Muscle of leg (tissue), 11 donors: Measurements from ENCODE around the gene CTRB2. TPM values are rescaled to one million over a fixed set of nuclear protein-coding genes. Genes with fewer than 3 reads are reported as not detected.
"Not testable (repeated sequence)": the region's sequence is repeated elsewhere in the genome, so short reads cannot be mapped to it uniquely, and the experiment has no call there.

Experiments used
- DNase-seq: peaks from one replicate; pipeline ENCODE4 v3.0.0; 2013
- H3K27ac ChIP-seq: one replicate; pipeline ENCODE4 v1.5.1; 2013; ENCODE audit warnings: mild to moderate bottlenecking, low read length, control low read depth
- H3K27me3 ChIP-seq: one replicate; pipeline ENCODE4 v1.6.1; 2013; ENCODE audit warnings: low read length; ENCODE audit not compliant: control insufficient read depth, insufficient read depth
- H3K36me3 ChIP-seq: one replicate; pipeline ENCODE4 v1.6.1; 2013; ENCODE audit warnings: low read length; ENCODE audit not compliant: control insufficient read depth, insufficient read depth
- H3K4me1 ChIP-seq: one replicate; pipeline ENCODE4 v1.6.1; 2013; ENCODE audit warnings: low read length; ENCODE audit not compliant: control insufficient read depth, insufficient read depth
- H3K4me3 ChIP-seq: one replicate; pipeline ENCODE4 v1.5.1; 2013; ENCODE audit warnings: low read length, control low read depth
- H3K9me3 ChIP-seq: replicated peaks from 2 replicates; pipeline ENCODE4 v1.6.1; 2013; ENCODE audit warnings: low read depth, low read length; ENCODE audit not compliant: control insufficient read depth
- whole genome bisulfite sequencing: methylation state at CpG from one replicate; pipeline ENCODE4 v1.1.5; 2013; ENCODE audit warnings: missing lambda C conversion rate; ENCODE audit not compliant: insufficient coverage; 5-methylcytosine and 5-hydroxymethylcytosine counted together
- polyA plus RNA-seq, 8 donors: library from polyadenylated mRNA; unstranded; fragments of 120-200 nt; gene quantifications; one replicate each; pipeline versions ENCODE4 v1.2.1 to v1.2.3, GENCODE V29; 2013; ENCODE audit warnings: inconsistent platforms in 1 of 8, low replicate concordance in 1 of 8; ENCODE audit not compliant: insufficient read length in 8 of 8, insufficient read depth in 1 of 8
- total RNA-seq: library from RNA; stranded (reverse); fragments of 120-200 nt; gene quantifications from one replicate; pipeline ENCODE4 v1.2.4, GENCODE V29; 2013

Gene CTRB2
- total and polyA plus RNA-seq, 9 donors: 0.17 to 0.52 (median 0.28) TPM; not detected in 3

GRCh38 chr16:75226550-75227360 is 19.8 kb upstream of the CTRB2 start:
- H3K27ac ChIP-seq: no peak overlapping the region
- DNase-seq: no peak
- no peaks in the 10 kb centered on the region for H3K9me3 ChIP-seq
- H3K27me3 ChIP-seq: peaks cover 6% of the 10 kb centered on the region
- WGBS: 49% methylated on average over 13 of the region's 22 CpGs
- H3K36me3 ChIP-seq: peaks cover 38% of the 10 kb centered on the region
- no peak overlapping the region for H3K4me3 ChIP-seq
- H3K4me1 ChIP-seq: peaks cover 10% of the 10 kb centered on the region

- WGBS: 70% methylated on average over 21 of the region's 26 CpGs
- DNase-seq: peak; percentile 35
These were observed 18.9 kb upstream of the CTRB2 start for GRCh38 chr16:75225678-75226515.

GRCh38 chr16:75225092-75225491 is 18.1 kb upstream of the CTRB2 start:
- 52% methylated on average over 3 of the region's 12 CpGs for WGBS
- H3K27me3 ChIP-seq: peaks cover 4% of the 10 kb centered on the region
- DNase-seq: peak; percentile 28

More at GRCh38 chr16:75225678-75226515, 18.9 kb upstream of the CTRB2 start:
- Histone ChIP-seq H3K27me3 (peaks cover 6% of the 10 kb centered on the region), H3K4me3 (no peak overlapping the region), H3K4me1 (peaks cover 10% of the 10 kb centered on the region), H3K27ac (no peak overlapping the region), H3K9me3 (no peaks in the 10 kb centered on the region), H3K36me3 (peaks cover 32% of the 10 kb centered on the region)

DNA sequence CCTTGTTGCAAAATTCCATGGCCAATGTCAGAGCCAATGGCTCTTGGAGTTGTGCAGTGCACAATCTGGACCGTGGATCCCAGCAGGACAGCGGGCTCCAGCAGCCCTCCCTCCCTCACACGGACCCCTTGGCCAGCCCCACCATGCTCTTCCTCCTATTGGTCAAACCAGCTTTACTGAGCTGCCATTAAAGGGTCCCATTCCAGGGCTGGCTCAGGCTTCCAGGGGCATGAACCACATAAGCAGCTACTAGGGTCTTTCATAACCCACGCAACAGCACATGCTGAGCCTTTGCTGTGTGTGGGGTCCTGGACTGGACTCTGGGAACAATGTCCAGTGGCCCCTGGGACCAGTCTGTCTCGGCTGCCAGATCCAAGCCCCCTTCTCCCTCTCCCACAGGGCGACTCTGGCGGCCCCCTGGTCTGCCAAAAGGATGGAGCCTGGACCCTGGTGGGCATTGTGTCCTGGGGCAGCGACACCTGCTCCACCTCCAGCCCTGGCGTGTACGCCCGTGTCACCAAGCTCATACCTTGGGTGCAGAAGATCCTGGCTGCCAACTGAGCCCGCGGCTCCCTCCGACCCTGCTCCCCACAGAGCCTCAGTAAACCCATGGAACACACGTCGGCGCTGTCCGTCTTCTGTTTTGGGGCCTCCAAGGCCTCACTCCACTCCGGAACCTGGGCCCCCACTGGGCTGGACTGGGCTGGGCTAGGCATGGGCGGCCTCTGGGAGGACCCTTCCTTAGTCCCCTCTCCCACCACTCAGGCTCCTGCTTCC is 17.5 kb upstream of the CTRB2 start:
- H3K36me3 ChIP-seq: peaks cover 20% of the 10 kb centered on the region
- H3K4me1 ChIP-seq: peaks cover 10% of the 10 kb centered on the region
- H3K4me3 ChIP-seq: no peak overlapping the region
- no peaks in the 10 kb centered on the region for H3K9me3 ChIP-seq
- peaks cover 4% of the 10 kb centered on the region for H3K27me3 ChIP-seq
- no peak overlapping the region for H3K27ac ChIP-seq
- WGBS: 65% methylated on average over 20 of the region's 20 CpGs
- no peak for DNase-seq

More at GRCh38 chr16:75225092-75225491, 18.1 kb upstream of the CTRB2 start:
- no peak overlapping the region for H3K27ac ChIP-seq
- H3K4me3 ChIP-seq: no peak overlapping the region
- peaks cover 26% of the 10 kb centered on the region for H3K36me3 ChIP-seq
- peaks cover 10% of the 10 kb centered on the region for H3K4me1 ChIP-seq
- H3K9me3 ChIP-seq: no peaks in the 10 kb centered on the region

- not testable (repeated sequence) for H3K27me3 ChIP-seq, H3K36me3 ChIP-seq, H3K9me3 ChIP-seq, H3K4me3 ChIP-seq, H3K27ac ChIP-seq, DNase-seq
- peaks cover 17% of the 10 kb centered on the region for H3K4me1 ChIP-seq
- WGBS: no CpG with 5 or more reads among the region's 20 CpGs
These were observed 16.2 kb upstream of the CTRB2 start for GRCh38 chr16:75223129-75223528.

DNA sequence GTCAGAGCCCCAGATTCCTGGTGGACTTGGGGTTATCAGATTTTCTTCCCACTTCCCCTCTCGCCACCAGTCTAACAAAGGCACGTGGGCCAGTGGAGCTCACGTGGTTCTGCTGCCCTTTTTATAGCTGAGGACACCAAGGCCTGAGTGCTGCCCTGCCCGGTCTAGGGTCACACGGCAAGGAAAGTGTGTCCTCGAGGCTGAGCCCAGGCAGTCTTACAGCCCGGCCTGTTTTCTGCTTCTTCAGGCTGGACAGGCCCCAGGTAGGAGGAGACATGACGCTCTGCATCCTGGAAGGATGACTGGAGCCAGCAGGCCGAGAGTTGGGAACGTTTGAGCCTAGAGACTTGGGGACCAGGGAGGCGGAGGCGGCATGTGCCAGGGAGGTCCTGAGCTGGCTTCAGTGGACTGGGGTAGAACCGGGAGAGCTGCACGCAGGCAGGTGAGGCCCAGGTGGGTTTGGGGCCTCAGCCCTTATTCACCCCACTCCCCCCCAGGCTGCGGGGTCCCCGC is 15.4 kb upstream of the CTRB2 start:
- Histone ChIP-seq H3K27ac (peak overlapping the region; percentile 20), H3K36me3 (no peaks in the 10 kb centered on the region), H3K4me1 (peaks cover 17% of the 10 kb centered on the region), H3K9me3 (no peaks in the 10 kb centered on the region), H3K4me3 (no peak overlapping the region), H3K27me3 (peaks cover 4% of the 10 kb centered on the region)
- 26% methylated on average over 7 of the region's 16 CpGs for WGBS
- peak; percentile 94 for DNase-seq

- no peaks in the 10 kb centered on the region for H3K36me3 ChIP-seq
- H3K4me3 ChIP-seq: no peak overlapping the region
- DNase-seq: no peak
- H3K27me3 ChIP-seq: peaks cover 2% of the 10 kb centered on the region
- WGBS: no CpG with 5 or more reads among the region's 5 CpGs
- H3K27ac ChIP-seq: no peak overlapping the region
- peaks cover 13% of the 10 kb centered on the region for H3K4me1 ChIP-seq
- no peaks in the 10 kb centered on the region for H3K9me3 ChIP-seq
These were observed 12.9 kb upstream of the CTRB2 start for GRCh38 chr16:75219838-75220237.

- Histone ChIP-seq H3K27me3 (no peaks in the 10 kb centered on the region), H3K4me1 (peaks cover 13% of the 10 kb centered on the region), H3K27ac (peak overlapping the region; percentile 20), H3K9me3 (no peaks in the 10 kb centered on the region), H3K36me3 (no peaks in the 10 kb centered on the region), H3K4me3 (no peak overlapping the region)
- WGBS: 65% methylated on average over 2 of the region's 4 CpGs
- no peak for DNase-seq
These were observed 12.1 kb upstream of the CTRB2 start for GRCh38 chr16:75219088-75219487.

GRCh38 chr16:75218256-75219076 is 11.5 kb upstream of the CTRB2 start, which contains the start of gene CTRB1:
CTRB1 (plus strand) TSS chr16:75218988; CDS start chr16:75219008, 20 bp downstream.
- H3K27ac ChIP-seq: peak within 1 kb of the TSS; percentile 20
- WGBS: 71% methylated on average over 15 of the region's 19 CpGs
- H3K4me3 ChIP-seq: no peak within 1 kb of the TSS
- peak; percentile 28 for DNase-seq
- H3K36me3 ChIP-seq: no peaks in the 10 kb centered on the region
- H3K4me1 ChIP-seq: peaks cover 13% of the 10 kb centered on the region
- no peaks in the 10 kb centered on the region for H3K9me3 ChIP-seq
- H3K27me3 ChIP-seq: no peaks in the 10 kb centered on the region
